Measurements from ENCODE around the gene PAF1.

- TF ChIP-seq, protein P1, sequence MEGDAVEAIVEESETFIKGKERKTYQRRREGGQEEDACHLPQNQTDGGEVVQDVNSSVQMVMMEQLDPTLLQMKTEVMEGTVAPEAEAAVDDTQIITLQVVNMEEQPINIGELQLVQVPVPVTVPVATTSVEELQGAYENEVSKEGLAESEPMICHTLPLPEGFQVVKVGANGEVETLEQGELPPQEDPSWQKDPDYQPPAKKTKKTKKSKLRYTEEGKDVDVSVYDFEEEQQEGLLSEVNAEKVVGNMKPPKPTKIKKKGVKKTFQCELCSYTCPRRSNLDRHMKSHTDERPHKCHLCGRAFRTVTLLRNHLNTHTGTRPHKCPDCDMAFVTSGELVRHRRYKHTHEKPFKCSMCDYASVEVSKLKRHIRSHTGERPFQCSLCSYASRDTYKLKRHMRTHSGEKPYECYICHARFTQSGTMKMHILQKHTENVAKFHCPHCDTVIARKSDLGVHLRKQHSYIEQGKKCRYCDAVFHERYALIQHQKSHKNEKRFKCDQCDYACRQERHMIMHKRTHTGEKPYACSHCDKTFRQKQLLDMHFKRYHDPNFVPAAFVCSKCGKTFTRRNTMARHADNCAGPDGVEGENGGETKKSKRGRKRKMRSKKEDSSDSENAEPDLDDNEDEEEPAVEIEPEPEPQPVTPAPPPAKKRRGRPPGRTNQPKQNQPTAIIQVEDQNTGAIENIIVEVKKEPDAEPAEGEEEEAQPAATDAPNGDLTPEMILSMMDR (IDR thresholded peaks at IDR 0.05; ENCODE audit: low read length), result no peak
- TF ChIP-seq EZH2phosphoT487 (IDR thresholded peaks at IDR 0.05; ENCODE audit: low read length), result no peak
Observed at GRCh38 chr19:39422020-39422419, 31.1 kb upstream of the PAF1 start.

All from MM.1S (cell line).